Tongue (tissue), 2 donors: Measurements from ENCODE around the gene HSBP1L1. TPM values are rescaled to one million over a fixed set of nuclear protein-coding genes. Genes with fewer than 3 reads are reported as not detected.
A peak's percentile ranks its signal among the peaks of the same experiment; 100 is the strongest.
"Not testable (repeated sequence)": the region's sequence is repeated elsewhere in the genome, so short reads cannot be mapped to it uniquely, and the experiment has no call there.

Experiments used
- DNase-seq: peaks from one replicate; pipeline ENCODE4 v3.0.0-alpha.2; 2015
- total RNA-seq: library from RNA; depleted of rRNA; stranded (reverse); fragments of >200 nt; gene quantifications from one replicate; pipeline ENCODE4 v1.2.3, GENCODE V29; 2014

The HSBP1L1 gene
- total RNA-seq, 1 donor from 2014 or later: 2.9 TPM

- DNase-seq: no peak
Observed at GRCh38 chr18:79945118-79946042, 19.1 kb upstream of the HSBP1L1 start.

GRCh38 chr18:79947054-79947755 is 17.2 kb upstream of the HSBP1L1 start:
- no peak for DNase-seq

GRCh38 chr18:79947881-79948610 is 16.4 kb upstream of the HSBP1L1 start:
- DNase-seq: no peak

- DNase-seq: no peak
Observed at GRCh38 chr18:79948719-79949411, 15.6 kb upstream of the HSBP1L1 start.

GRCh38 chr18:79949697-79950487 is 14.6 kb upstream of the HSBP1L1 start:
- no peak for DNase-seq

GRCh38 chr18:79950515-79951341 is 13.7 kb upstream of the HSBP1L1 start:
- DNase-seq: peak; percentile 45

- DNase-seq: peak; percentile 94
Observed at GRCh38 chr18:79951545-79952455, 12.6 kb upstream of the HSBP1L1 start, which contains the start of gene SLC66A2. Gene SLC66A2 (minus strand): TSS chr18:79951653. CDS start chr18:79950926, 727 bp downstream.

- no peak for DNase-seq
Observed at GRCh38 chr18:79952456-79952995, 11.9 kb upstream of the HSBP1L1 start.

- DNase-seq: peak; percentile 30
Observed at GRCh38 chr18:79952996-79953559, 11.4 kb upstream of the HSBP1L1 start.

GRCh38 chr18:79953971-79954651 is 10.3 kb upstream of the HSBP1L1 start:
- DNase-seq: no peak

- DNase-seq: no peak
Observed at GRCh38 chr18:79954791-79955190, 9.7 kb upstream of the HSBP1L1 start.

GRCh38 chr18:79955302-79956075 is 9.0 kb upstream of the HSBP1L1 start:
- DNase-seq: no peak

- DNase-seq: no peak
Observed at GRCh38 chr18:79956276-79956675, 8.2 kb upstream of the HSBP1L1 start.

GRCh38 chr18:79958981-79959380 is 5.5 kb upstream of the HSBP1L1 start:
- no peak for DNase-seq

- not testable (repeated sequence) for DNase-seq
Observed at GRCh38 chr18:79960161-79960801, 4.2 kb upstream of the HSBP1L1 start.

- no peak for DNase-seq
Observed at GRCh38 chr18:79960921-79961526, 3.4 kb upstream of the HSBP1L1 start.
